NT2/D1 (cell line): ENCODE results near the gene HIPK4.

Source experiments
- SUZ12 ChIP-seq: IDR thresholded peaks from 2 replicates; pipeline ENCODE4 v1.6.1; 2011; ENCODE audit not compliant: insufficient read length, insufficient read depth; ENCODE audit errors: extremely low read depth
- YY1 ChIP-seq: IDR thresholded peaks from 2 replicates; pipeline ENCODE4 v1.6.1; 2011; ENCODE audit not compliant: insufficient read length, insufficient read depth
- ZNF274 ChIP-seq: IDR thresholded peaks from 2 replicates; pipeline ENCODE4 v1.6.1; 2011; ENCODE audit warnings: mild to moderate bottlenecking, low read depth, low read length

- TF ChIP-seq YY1 (no peak), ZNF274 (no peak), SUZ12 (no peak)
Measured at GRCh38 chr19:40365613-40366401, 24.2 kb downstream of the HIPK4 start.
